ENCODE results near the gene CDK5.

DNA sequence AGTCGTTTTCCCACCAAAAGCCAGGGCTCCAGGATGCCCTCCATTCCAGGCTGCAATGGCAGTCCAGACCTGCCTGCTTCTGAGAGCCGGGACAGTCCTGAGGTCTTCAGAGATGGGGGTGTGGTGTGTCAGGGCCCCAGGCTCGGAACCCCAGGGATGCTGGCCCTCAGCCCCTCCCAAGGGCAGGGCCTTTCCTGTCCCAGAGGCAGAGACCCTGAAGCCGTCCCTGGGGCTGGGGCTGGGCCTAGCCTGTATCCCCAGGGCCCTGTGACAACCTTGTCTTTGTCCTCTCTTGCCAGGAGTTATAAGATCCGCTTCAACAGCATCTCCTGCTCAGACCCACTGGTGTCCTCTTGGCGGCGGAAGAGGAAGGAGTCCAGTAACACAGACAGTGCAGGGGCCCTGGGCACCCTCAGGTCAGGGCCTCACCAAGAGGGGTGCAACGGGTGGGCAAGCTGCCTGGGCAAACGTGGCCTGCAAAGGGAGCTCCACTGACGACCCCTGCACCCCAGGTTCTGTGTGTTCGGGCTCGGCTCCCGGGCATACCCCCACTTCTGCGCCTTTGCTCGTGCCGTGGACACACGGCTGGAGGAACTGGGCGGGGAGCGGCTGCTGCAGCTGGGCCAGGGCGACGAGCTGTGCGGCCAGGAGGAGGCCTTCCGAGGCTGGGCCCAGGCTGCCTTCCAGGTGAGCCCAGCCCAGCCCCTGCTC is 51.0 kb downstream of the CDK5 start:
- TF ChIP-seq, protein P1, sequence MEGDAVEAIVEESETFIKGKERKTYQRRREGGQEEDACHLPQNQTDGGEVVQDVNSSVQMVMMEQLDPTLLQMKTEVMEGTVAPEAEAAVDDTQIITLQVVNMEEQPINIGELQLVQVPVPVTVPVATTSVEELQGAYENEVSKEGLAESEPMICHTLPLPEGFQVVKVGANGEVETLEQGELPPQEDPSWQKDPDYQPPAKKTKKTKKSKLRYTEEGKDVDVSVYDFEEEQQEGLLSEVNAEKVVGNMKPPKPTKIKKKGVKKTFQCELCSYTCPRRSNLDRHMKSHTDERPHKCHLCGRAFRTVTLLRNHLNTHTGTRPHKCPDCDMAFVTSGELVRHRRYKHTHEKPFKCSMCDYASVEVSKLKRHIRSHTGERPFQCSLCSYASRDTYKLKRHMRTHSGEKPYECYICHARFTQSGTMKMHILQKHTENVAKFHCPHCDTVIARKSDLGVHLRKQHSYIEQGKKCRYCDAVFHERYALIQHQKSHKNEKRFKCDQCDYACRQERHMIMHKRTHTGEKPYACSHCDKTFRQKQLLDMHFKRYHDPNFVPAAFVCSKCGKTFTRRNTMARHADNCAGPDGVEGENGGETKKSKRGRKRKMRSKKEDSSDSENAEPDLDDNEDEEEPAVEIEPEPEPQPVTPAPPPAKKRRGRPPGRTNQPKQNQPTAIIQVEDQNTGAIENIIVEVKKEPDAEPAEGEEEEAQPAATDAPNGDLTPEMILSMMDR (IDR thresholded peaks at IDR 0.05; ENCODE audit: poor library complexity, severe bottlenecking): no peak
- TF ChIP-seq EZH2 (IDR thresholded peaks at IDR 0.05; ENCODE audit: borderline replicate concordance, insufficient read depth, low read length, poor library complexity, severe bottlenecking): no peak
- TF ChIP-seq TAF1 (IDR thresholded peaks at IDR 0.05; ENCODE audit: low read depth): no peak
- no peak for TF ChIP-seq POLR2AphosphoS5 (IDR thresholded peaks at IDR 0.05)
